Loucy (cell line): Measurements from ENCODE around the gene CD3G.

Source experiments
- CTCF ChIP-seq: fragments of 200-600 bp; sonication (generic); conservative IDR thresholded peaks from 2 replicates; pipeline ENCODE4 v1.5.1; 2014; ENCODE audit warnings: mild to moderate bottlenecking, antibody characterized with exemption, low read length
- EZH2phosphoT487 ChIP-seq: fragments of 200-600 bp; IDR thresholded peaks from 2 replicates; pipeline ENCODE4 v1.6.1; 2018; ENCODE audit warnings: antibody characterized with exemption, mild to moderate bottlenecking, moderate library complexity, borderline replicate concordance

GRCh38 chr11:118318581-118319336 lies 25.4 kb upstream of the CD3G start:
- TF ChIP-seq CTCF: no peak
- TF ChIP-seq EZH2phosphoT487: no peak
